IPS DF 6.9 (cell line): ENCODE measurements around the gene PDZRN4.

Experiments used
- DNase-seq: peaks from one replicate; pipeline ENCODE4 v3.0.0-alpha.2; 2013; ENCODE audit warnings: low read depth, low spot score
- H3K27ac ChIP-seq: one replicate; pipeline ENCODE4 v1.5.1; 2013; ENCODE audit warnings: low read length, control low read depth
- H3K27me3 ChIP-seq: 2 replicates; pipeline ENCODE4 v1.6.1; 2013; ENCODE audit warnings: mild to moderate bottlenecking, low read length; ENCODE audit not compliant: control insufficient read depth, insufficient read depth
- H3K36me3 ChIP-seq: 2 replicates; pipeline ENCODE4 v1.6.1; 2013; ENCODE audit warnings: low read length; ENCODE audit not compliant: control insufficient read depth, insufficient read depth
- H3K4me1 ChIP-seq: 2 replicates; pipeline ENCODE4 v1.6.1; 2013; ENCODE audit warnings: low read length; ENCODE audit not compliant: control insufficient read depth, insufficient read depth
- H3K4me3 ChIP-seq: 2 replicates; pipeline ENCODE4 v1.5.1; 2013; ENCODE audit warnings: mild to moderate bottlenecking, low read length
- H3K9me3 ChIP-seq: 2 replicates; pipeline ENCODE4 v1.6.1; 2013; ENCODE audit warnings: low read length, inconsistent platforms; ENCODE audit not compliant: control insufficient read depth, insufficient read depth
- WGBS: extraction: QIAGEN DNeasy Blood & Tissue Kit; methylation state at CpG from one replicate; pipeline ENCODE4 v1.1.7; 2013; ENCODE audit warnings: mixed read lengths, missing lambda C conversion rate; ENCODE audit not compliant: insufficient read length, insufficient coverage; 5-methylcytosine and 5-hydroxymethylcytosine counted together

Gene PDZRN4

DNA sequence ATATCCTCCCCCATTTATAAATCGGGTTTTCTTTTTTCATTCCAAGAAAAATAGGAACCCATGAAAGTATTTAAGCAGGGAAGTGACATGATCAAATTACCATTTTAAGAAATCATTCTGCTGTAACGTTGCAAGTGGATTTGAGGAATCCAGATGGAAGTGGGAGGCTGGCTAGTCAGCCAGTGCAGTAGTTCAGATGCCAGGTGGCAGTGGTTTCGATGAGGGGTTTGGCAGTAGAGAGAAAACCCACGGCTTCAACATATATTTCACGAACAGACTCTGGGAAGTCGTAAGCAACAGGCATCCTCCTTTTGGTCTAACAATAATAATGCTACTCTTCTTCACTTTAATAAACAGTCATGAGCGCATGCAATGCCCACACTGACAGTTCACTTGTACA is 25.0 kb downstream of the PDZRN4 start:
- WGBS: no CpG with 5 or more reads among the region's 7 CpGs
- no peaks in the 10 kb centered on the region for H3K4me1 ChIP-seq
- DNase-seq: no peak
- H3K36me3 ChIP-seq: no peaks in the 10 kb centered on the region
- no peaks in the 10 kb centered on the region for H3K9me3 ChIP-seq
- no peak overlapping the region for H3K4me3 ChIP-seq
- no peak overlapping the region for H3K27ac ChIP-seq
- H3K27me3 ChIP-seq: no peaks in the 10 kb centered on the region

GRCh38 chr12:41213648-41214047 is 25.5 kb downstream of the PDZRN4 start:
- no peak overlapping the region for H3K4me3 ChIP-seq
- WGBS: no CpG with 5 or more reads among the region's 3 CpGs

GRCh38 chr12:41217727-41218126 is 29.6 kb downstream of the PDZRN4 start:
- no peaks in the 10 kb centered on the region for H3K27me3 ChIP-seq

More at GRCh38 chr12:41213648-41214047, 25.5 kb downstream of the PDZRN4 start:
- no peaks in the 10 kb centered on the region for H3K36me3 ChIP-seq
- no peak for DNase-seq
- no peaks in the 10 kb centered on the region for H3K4me1 ChIP-seq
- no peak overlapping the region for H3K27ac ChIP-seq
- H3K9me3 ChIP-seq: no peaks in the 10 kb centered on the region
- no peaks in the 10 kb centered on the region for H3K27me3 ChIP-seq

DNA sequence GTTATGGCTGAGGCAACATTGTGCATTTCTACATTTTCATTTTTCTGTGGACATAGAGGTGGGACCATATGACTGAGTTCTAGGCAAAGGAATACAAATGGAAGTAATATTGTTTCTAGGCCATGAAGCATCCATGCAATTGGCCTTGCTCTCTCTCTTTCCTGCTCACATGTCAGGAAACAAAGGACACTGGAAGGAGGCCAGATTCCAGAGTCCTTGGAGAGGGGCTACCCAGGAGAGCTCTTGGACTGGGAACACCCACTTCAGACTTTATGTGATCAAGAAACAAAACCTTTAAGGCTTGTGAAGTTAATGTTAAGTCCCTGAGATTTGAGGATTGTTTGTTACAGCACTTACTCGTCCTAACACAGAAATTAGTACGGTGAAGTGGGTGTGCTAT is 32.8 kb downstream of the PDZRN4 start:
- Histone ChIP-seq H3K4me3 (no peak overlapping the region), H3K27ac (no peak overlapping the region), H3K9me3 (no peaks in the 10 kb centered on the region), H3K36me3 (no peaks in the 10 kb centered on the region), H3K4me1 (no peaks in the 10 kb centered on the region), H3K27me3 (no peaks in the 10 kb centered on the region)
- no peak for DNase-seq
- WGBS: no CpG with 5 or more reads among the region's 2 CpGs

More at GRCh38 chr12:41217727-41218126, 29.6 kb downstream of the PDZRN4 start:
- H3K4me3 ChIP-seq: no peak overlapping the region
- no peaks in the 10 kb centered on the region for H3K4me1 ChIP-seq
- H3K36me3 ChIP-seq: no peaks in the 10 kb centered on the region
- DNase-seq: no peak
- no peaks in the 10 kb centered on the region for H3K9me3 ChIP-seq
- no peak overlapping the region for H3K27ac ChIP-seq
- WGBS: no CpG with 5 or more reads among the region's 1 CpG

DNA sequence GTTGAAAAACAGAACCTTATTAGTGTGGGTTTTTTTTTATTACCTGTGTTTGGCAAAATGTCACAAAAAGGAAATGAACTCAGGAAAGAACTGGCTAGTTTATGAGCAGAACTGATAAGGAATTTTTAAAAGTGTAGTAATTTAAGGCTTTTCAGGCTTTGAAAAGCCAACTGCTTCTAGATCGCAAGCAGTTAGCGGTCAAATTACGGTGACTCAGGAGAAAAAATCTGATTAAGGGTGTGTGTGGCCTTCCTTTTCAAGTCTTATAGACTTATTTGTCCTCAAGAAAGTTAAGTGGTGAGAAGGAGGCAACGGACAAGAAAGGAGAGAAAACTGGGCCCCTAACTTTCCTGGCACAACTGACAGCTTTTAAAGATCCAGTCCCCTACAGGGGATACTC is 33.4 kb downstream of the PDZRN4 start:
- Histone ChIP-seq H3K4me3 (no peak overlapping the region), H3K27me3 (no peaks in the 10 kb centered on the region), H3K27ac (no peak overlapping the region), H3K9me3 (no peaks in the 10 kb centered on the region), H3K4me1 (no peaks in the 10 kb centered on the region), H3K36me3 (no peaks in the 10 kb centered on the region)
- no CpG with 5 or more reads among the region's 4 CpGs for WGBS
- no peak for DNase-seq

DNA sequence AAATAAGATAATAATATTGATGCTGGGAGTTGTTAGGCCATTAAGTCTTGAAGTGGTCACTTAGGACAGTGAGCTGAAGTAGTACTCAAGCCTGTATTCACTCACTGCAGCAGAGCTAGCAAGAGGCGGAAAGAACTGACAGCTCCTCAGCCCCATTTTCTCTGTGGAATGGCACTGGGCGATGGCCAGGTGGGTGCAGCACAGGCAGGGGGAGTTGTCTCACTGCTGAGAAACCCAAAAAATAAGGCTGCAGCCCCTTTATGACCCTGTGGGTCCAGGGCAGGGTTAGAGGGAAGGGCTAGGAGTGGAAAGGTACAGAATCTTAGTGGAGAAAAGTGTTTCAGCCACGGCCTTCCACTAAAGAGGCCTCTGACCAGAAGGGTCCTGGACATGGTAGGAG is 35.5 kb downstream of the PDZRN4 start:
- Histone ChIP-seq H3K9me3 (no peaks in the 10 kb centered on the region), H3K27me3 (no peaks in the 10 kb centered on the region), H3K36me3 (no peaks in the 10 kb centered on the region), H3K4me3 (no peak overlapping the region), H3K27ac (no peak overlapping the region), H3K4me1 (no peaks in the 10 kb centered on the region)
- no peak for DNase-seq
- no CpG with 5 or more reads among the region's 3 CpGs for WGBS

GRCh38 chr12:41224066-41224465 is 35.9 kb downstream of the PDZRN4 start:
- Histone ChIP-seq H3K27me3 (no peaks in the 10 kb centered on the region), H3K4me3 (no peak overlapping the region), H3K9me3 (no peaks in the 10 kb centered on the region), H3K4me1 (no peaks in the 10 kb centered on the region), H3K27ac (no peak overlapping the region), H3K36me3 (no peaks in the 10 kb centered on the region)
- WGBS: no CpG with 5 or more reads among the region's 1 CpG
- DNase-seq: no peak

- Histone ChIP-seq H3K4me3 (no peak overlapping the region), H3K4me1 (no peaks in the 10 kb centered on the region), H3K36me3 (no peaks in the 10 kb centered on the region), H3K27ac (no peak overlapping the region), H3K9me3 (no peaks in the 10 kb centered on the region), H3K27me3 (no peaks in the 10 kb centered on the region)
- WGBS: no CpG with 5 or more reads among the region's 1 CpG
- DNase-seq: no peak
Observed at GRCh38 chr12:41225179-41225578, 37.1 kb downstream of the PDZRN4 start.

- no peaks in the 10 kb centered on the region for H3K27me3 ChIP-seq
- H3K4me1 ChIP-seq: no peaks in the 10 kb centered on the region
- H3K27ac ChIP-seq: no peak overlapping the region
- no peak overlapping the region for H3K4me3 ChIP-seq
- H3K9me3 ChIP-seq: no peaks in the 10 kb centered on the region
- DNase-seq: no peak
- no CpG with 5 or more reads among the region's 3 CpGs for WGBS
- no peaks in the 10 kb centered on the region for H3K36me3 ChIP-seq
Observed at GRCh38 chr12:41228066-41228820, 40.1 kb downstream of the PDZRN4 start.

DNA sequence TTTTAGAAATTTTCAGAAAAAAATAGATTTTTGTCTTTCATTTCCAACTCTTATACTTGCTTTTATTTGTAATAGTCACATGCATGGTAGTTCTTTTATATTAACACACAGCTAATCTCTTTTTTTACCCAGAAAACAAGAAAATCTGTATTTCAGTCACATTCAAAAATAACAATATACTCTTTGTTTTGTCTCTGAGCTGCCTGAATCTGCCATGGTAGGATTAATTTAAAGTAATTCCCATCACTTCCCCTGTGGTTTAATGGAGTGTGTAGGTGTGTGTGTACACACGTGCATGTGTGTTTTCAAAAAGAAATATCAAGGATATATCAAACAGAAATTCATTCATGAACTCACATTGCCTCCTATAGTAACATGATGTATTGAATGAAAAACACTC is 42.6 kb downstream of the PDZRN4 start:
- H3K4me1 ChIP-seq: no peaks in the 10 kb centered on the region
- H3K4me3 ChIP-seq: no peak overlapping the region
- H3K27ac ChIP-seq: no peak overlapping the region
- DNase-seq: no peak
- H3K9me3 ChIP-seq: no peaks in the 10 kb centered on the region
- H3K27me3 ChIP-seq: no peaks in the 10 kb centered on the region
- H3K36me3 ChIP-seq: no peaks in the 10 kb centered on the region
- no CpG with 5 or more reads among the region's 1 CpG for WGBS

DNA sequence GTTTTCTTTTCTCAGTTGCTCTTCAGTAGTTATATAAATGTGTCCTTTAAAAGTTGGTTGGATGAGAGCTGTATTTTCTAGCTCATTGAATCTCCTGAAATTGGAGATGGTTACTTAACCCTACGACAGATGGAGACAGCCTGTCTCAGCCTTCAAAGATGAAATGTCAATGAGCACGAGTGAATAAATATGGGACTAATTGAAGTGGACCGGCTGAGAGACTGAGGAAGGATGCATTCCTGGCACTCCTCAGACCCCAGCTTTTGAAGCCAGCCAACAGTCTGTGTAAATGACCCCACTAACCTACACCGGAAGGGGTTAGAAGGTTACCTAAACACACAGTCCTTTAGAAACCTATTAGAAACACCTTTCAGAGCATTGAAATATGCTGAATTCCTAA is 46.6 kb downstream of the PDZRN4 start:
- Histone ChIP-seq H3K27me3 (no peaks in the 10 kb centered on the region), H3K27ac (no peak overlapping the region), H3K36me3 (no peaks in the 10 kb centered on the region), H3K4me3 (no peak overlapping the region), H3K4me1 (no peaks in the 10 kb centered on the region), H3K9me3 (no peaks in the 10 kb centered on the region)
- no peak for DNase-seq
- WGBS: no CpG with 5 or more reads among the region's 4 CpGs
